KOPT-K1 (cell line): ENCODE measurements around the gene ACSM2A.
"Not testable (repeated sequence)": the region's sequence is repeated elsewhere in the genome, so short reads cannot be mapped to it uniquely, and the experiment has no call there.

ENCODE experiments used
- H3K27ac ChIP-seq: fragments of 200-600 bp; sonication (generic); 2 replicates; pipeline ENCODE4 v1.5.1; 2016; ENCODE audit warnings: antibody characterized with exemption, mild to moderate bottlenecking, low read depth, low read length; ENCODE audit not compliant: poor library complexity, severe bottlenecking
- H3K36me3 ChIP-seq: fragments of 200-600 bp; sonication (generic); 2 replicates; pipeline ENCODE4 v1.5.1; 2017; ENCODE audit warnings: antibody characterized with exemption, mild to moderate bottlenecking, low read length, moderate library complexity; ENCODE audit not compliant: insufficient read depth
- H3K9me3 ChIP-seq: fragments of 200-600 bp; sonication (generic); 2 replicates; pipeline ENCODE4 v1.5.1; 2017; ENCODE audit warnings: antibody characterized with exemption, low read length, mild to moderate bottlenecking; ENCODE audit not compliant: insufficient read depth, poor library complexity, severe bottlenecking

The ACSM2A gene

DNA sequence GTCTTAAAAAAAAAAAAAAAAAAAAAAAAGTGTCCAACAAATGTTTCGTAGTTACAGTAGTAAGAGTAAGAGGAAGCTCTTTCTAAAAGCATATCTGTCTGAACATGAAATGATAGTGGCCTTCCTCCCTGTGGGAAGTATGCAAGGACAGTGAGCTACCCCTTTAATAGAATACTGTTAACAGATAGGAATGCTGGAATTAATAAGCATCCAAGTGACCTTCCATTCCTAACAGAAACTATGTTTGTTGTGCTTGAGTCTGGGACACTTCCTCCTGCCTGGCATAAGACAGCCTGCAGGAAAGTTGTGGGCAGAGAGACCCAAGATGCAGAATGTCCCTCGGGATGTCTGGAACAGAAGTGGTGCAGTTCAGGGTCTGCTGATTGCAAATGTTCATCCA lies 12.4 kb upstream of the ACSM2A start:
- H3K27ac ChIP-seq, H3K9me3 ChIP-seq, H3K36me3 ChIP-seq: not testable (repeated sequence)

DNA sequence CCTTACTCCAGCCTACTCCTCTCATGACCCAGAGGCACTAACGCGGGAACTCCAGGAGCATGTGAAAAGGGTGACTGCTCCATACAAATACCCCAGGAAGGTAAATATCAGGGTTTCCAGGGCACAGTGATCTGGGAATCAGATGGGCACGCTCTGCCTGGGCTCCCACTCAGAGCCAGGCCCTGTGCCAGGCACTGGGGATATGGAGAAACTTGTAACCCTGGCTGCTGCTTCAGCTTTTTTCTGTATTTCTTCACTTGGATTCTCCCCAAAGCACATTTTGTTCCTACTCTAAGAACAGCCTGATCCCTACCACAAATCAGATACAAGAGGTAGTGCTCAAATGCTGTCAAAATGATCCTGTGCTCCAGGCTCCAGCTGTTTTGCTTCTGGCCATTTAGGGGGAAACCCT lies 11.5 kb upstream of the ACSM2A start:
- H3K9me3 ChIP-seq, H3K36me3 ChIP-seq, H3K27ac ChIP-seq: not testable (repeated sequence)

DNA sequence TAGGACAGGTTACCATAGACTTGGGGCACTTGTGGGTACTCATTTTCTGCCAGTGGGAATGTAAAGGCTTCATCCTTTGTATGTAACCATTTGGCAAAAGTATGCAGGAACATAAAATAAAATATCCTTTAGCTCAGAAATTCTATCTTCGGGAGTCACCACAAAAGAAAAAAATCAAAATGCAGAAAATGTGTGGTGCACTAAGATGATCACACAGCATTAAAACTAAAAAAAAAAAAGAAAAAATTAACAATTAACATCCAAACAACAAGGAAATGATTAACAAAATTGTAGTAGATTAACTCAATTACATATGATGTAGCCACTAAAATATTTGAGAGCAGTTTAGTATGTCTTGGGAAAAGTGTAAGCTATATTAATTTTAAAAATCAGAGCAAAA lies 10.6 kb upstream of the ACSM2A start:
- H3K9me3 ChIP-seq, H3K27ac ChIP-seq, H3K36me3 ChIP-seq: not testable (repeated sequence)

DNA sequence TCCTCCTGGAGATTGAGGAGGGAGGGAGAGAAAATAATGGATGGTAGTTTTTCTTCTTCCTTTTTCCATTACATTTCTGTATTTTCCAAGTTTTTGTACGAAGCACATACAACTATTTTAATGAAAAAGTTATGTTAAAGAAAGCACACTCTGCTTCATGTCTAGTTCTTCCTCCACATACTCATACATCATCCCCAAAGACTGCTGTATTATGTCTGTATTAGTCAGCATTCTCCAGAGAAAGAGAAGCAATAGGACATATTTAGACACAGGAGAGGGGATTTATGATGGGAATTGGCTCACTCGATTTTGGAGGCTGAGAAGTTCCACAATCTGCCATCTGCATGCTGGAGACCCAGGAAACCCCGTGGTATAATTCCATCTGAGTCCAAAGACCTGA lies 10.1 kb upstream of the ACSM2A start:
- Histone ChIP-seq H3K27ac (no peak overlapping the region), H3K36me3 (no peaks in the 10 kb centered on the region), H3K9me3 (no peaks in the 10 kb centered on the region)

DNA sequence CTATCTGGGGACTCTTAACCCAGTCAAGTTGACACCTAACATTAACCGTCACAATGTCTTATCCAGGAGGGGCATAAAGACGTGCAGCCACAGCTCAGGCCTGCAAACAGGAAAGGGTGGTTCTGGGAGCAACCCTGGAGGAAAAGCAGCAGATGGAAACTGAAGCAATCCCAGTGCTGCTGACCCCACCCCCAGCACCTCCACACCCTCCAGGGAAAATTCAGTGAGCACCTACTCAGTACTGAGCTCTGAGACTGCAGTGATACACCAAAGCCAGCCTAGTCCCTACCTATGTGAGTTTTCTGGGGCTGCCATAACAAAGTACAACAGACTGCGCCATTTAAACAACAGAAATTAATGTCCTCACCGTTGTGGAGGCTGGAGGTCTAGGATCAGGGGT lies 9.5 kb upstream of the ACSM2A start:
- not testable (repeated sequence) for H3K9me3 ChIP-seq, H3K27ac ChIP-seq, H3K36me3 ChIP-seq

DNA sequence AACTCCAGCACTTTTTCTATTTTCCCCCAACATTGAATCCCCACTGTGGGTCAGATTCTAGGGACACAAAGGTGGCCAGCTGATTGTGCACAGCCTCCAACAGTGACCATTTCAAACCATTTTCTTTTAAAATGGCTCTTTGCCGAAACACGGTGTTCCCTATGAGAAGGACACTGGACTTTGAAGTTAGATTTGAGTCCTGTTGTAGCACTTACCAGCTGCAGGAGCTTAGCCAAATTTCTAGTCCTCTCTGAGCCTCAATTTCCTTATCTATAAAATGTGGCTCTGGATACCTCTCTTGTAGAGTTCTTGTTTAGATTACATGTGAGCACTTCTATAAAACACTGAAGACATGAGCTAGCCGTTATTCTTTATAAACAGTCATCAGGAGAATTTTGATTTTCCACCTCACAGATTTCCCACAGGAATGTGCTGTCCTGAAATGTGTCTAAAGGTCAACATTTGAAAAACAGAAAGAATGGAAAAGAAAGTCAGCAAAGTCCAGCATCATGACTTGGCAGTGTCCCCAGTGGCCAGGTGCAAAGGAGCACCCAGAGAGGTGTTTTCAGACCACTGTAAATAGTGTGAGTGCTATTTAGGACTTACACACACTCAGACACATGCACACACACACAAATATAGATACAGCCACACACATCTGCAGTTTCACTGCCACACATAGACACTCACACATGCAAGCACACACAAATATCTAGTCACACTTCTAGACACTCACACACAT lies 4.5 kb upstream of the ACSM2A start:
- H3K36me3 ChIP-seq, H3K27ac ChIP-seq, H3K9me3 ChIP-seq: not testable (repeated sequence)

DNA sequence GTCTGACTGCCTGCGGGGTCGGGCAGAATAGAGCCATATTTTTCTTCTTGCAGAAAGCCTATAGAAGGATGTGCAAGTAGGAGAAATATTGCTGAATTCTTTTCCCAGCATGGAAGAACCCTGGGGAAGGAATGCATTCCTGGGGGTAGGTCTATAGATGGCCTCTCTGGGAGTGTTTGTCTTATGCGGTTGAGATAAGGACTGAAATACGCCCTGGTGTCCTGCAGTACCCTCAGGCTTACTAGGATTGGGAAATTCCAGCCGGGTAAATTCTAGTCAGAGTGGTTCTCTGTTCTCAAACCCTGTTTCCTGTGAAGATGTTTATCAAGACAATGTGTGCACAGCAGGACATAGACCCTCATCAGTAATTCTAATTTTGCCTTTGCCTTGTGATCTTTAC lies 2.3 kb downstream of the ACSM2A start:
- H3K36me3 ChIP-seq, H3K27ac ChIP-seq, H3K9me3 ChIP-seq: not testable (repeated sequence)

DNA sequence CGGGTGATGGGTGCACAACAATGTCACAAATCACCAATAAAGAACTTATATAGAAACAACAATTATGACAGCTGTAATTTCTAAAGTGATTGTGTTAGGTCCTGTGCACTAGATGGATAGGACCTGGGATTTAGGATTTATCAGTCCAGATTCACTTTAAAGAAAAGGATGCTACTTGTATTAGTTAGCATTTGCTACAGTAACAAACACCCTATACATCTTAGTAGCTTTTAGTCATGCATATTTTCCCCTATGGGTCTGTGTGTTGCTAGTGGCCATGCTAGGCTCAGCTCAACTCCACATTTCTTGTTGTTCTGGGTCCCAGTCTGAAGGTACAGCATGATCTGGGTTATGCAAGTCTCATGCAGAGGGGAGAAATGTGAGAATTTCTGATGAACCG lies 7.9 kb downstream of the ACSM2A start:
- H3K27ac ChIP-seq, H3K36me3 ChIP-seq, H3K9me3 ChIP-seq: not testable (repeated sequence)

DNA sequence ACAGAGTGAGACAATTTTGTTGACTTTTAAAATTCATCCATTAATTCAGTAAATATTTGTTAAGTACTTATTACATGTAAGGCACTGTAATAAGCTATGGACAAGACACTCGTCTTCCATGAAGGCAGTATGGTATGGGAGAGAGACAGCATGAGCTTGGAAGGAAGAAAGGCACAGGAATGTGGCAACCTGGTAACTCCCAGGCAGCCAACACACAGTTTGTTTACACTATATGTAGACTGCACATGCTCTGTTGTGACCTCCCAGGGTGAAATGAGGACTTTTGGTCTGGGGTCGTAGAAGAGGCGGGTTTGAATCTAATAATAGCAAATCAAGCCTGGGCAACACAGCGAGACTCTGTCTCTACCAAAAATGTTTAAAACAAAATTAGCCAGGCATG lies 9.0 kb downstream of the ACSM2A start:
- H3K36me3 ChIP-seq, H3K9me3 ChIP-seq, H3K27ac ChIP-seq: not testable (repeated sequence)

DNA sequence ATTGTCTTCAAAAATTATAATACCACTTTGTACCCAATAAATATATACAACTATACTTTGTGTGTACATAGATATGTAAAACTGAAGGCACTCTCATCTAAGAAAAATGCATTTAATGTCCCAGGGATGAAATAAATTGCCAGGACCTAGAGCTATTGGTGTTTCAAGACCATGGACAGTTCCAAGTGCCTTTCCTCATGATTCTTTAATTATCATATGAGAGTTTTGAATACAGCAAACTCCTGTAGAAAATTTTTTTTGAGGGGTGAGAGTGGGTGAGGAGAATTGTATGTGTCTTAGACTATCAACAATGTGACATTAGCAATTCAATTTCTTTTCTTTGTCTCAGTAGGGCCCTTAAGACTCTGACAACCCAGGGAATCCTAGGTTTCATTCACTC lies 17.6 kb downstream of the ACSM2A start:
- not testable (repeated sequence) for H3K9me3 ChIP-seq, H3K27ac ChIP-seq, H3K36me3 ChIP-seq

DNA sequence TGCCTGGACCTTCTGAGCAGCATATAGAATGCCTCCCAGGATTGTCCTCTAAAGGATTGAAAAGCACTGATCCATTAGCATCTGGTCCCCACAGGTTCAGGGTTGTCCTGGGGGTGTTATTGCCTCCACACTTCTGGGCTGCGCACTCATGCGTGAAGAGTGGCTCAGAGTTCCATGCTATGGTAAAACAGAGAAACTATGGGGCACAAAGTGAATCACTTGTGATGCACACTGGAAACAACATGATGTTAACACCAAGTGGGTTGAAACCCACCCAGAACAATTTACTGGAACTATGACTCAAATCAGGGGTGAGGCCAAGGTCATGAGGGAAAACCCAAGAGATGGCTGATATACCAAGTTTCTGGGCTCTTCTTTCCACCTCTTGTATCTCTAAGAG lies 18.6 kb downstream of the ACSM2A start:
- H3K9me3 ChIP-seq, H3K27ac ChIP-seq, H3K36me3 ChIP-seq: not testable (repeated sequence)

DNA sequence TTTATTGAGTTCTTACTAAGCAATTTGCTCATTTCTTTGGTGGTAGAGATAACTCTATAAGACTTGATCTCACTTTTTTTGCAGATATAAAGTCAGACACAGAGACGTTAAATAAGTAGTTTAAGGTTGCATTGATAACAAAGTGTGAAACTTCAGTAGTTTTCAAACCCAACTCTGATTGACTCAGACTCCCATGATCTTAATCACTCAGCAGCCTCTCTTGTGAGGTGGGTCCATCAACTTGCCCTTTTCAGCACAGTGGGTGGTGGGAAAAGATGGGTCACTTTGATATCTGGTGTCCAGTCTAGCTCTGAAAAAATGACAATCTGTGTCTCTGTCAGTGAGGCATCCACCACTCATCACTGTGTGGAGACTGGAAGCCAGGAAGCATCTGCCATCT lies 19.4 kb downstream of the ACSM2A start:
- H3K9me3 ChIP-seq, H3K27ac ChIP-seq, H3K36me3 ChIP-seq: not testable (repeated sequence)

DNA sequence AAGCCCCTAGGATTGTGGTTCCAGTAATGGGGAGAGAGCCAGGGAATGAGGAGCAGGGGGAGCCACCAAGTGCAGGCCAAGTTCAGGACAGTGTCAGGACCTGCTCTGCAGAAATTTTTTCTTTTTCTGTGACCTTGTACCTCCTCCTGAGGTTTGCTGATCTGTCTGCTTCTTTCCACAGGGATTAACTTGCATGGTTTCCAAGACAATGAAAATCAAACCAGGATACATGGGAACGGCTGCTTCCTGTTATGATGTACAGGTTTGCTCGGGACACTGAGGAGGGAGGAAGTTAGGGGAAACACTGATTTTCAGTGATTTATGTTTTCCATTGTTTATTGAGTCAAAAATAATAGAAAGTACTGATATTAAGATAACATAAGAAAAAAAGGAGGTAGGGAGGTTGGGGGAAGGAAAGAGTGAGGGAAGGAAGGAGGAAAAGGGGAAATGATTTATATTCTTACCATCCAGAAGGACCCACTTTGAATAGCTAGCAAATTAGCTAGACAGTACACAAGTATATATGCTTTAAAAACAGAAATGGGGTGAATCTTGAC lies 25.9 kb downstream of the ACSM2A start:
- H3K9me3 ChIP-seq, H3K36me3 ChIP-seq, H3K27ac ChIP-seq: not testable (repeated sequence)

DNA sequence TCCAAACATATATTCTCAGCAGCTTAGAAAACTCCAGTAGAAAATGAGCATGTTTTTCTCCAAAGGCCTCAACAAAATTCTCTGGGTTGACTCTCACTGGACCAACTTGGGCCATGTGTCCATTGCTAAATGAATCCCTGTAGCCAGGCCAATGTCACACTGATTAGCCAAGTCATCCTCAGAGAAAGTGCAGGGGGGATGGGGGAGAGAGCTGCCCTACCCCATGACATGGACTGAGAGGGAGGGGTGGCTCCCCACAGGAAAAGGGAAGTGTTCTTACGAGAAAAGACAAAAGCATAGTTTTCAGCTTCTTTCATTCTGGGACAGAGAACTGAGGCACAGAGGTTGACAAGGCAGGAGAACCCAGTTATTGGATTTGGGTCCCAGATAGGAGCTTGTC lies 32.7 kb downstream of the ACSM2A start:
- not testable (repeated sequence) for H3K27ac ChIP-seq, H3K9me3 ChIP-seq, H3K36me3 ChIP-seq

DNA sequence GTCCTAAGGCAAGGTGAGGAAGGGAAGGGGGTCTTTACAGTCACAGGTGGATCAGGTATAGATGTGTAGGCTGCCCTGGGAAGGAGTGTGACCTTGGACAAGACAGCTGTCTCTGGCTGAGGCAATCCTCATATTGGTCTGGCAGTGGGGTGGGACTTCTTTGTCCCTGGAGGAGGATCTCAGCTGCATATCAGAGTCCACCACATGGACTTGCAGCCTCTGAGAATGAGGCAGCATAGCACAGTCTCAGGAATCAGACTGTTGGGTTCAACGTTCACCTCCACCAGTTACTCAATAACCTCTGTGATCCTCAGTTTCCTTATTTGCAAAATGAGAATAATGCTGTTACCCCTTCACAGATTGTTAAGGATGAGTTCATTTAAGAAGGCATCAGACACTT lies 33.4 kb downstream of the ACSM2A start:
- Histone ChIP-seq H3K9me3 (no peaks in the 10 kb centered on the region), H3K27ac (no peak overlapping the region), H3K36me3 (no peaks in the 10 kb centered on the region)

DNA sequence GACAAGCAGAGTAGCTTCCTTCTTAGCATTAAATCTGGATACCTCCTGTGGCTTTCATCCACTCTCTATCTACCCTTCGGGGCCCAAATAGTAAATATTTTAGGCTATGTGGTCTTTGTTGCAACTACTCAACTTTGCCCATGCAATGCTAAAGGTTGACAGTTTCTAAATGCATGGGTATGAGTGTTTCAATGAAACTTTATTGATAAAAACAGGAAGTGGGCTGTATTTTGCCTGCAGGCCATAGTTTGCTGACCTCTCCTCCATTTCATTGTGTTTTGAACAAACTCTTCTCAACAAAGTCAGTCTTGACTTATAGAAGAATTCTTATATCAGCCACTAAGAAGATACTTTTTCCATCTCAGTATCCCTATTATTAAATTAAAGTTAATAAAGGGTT lies 34.1 kb downstream of the ACSM2A start:
- no peak overlapping the region for H3K27ac ChIP-seq

More for the DNA sequence above, 34.1 kb downstream of the ACSM2A start:
- Histone ChIP-seq H3K36me3 (no peaks in the 10 kb centered on the region), H3K9me3 (no peaks in the 10 kb centered on the region)
